Activated CD4-positive, alpha-beta memory T cell treated with anti-CD3 and anti-CD28 coated beads, Interleukin-2, amount 10 ng/mL, durations not matched to agents 7 days and 5 days (primary cell): ENCODE measurements around the gene ZFR. TPM values are rescaled to one million over a fixed set of nuclear protein-coding genes. Genes with fewer than 3 reads are reported as not detected.

ENCODE experiments used
- CTCF ChIA-PET: fragments of 350-600 bp; sonication (Branson Sonifier 250); formaldehyde crosslinking; loops from one replicate; lab custom pipeline; 2021; ENCODE audit warnings: antibody characterized with exemption, inconsistent platforms; lab: Charles Lee
- POLR2A ChIA-PET: fragments of 350-600 bp; sonication (Branson Sonifier 250); formaldehyde crosslinking; loops from one replicate; lab custom pipeline; 2021; ENCODE audit warnings: antibody characterized with exemption; lab: Charles Lee
- DNase-seq: peaks from one replicate; pipeline ENCODE4 v3.0.0-alpha.2; 2020
- H3K27ac Mint-ChIP-seq: one replicate; pipeline ENCODE4 v1.8.0; 2021; ENCODE audit warnings: mild to moderate bottlenecking, mixed read lengths
- H3K27me3 Mint-ChIP-seq: one replicate; pipeline ENCODE4 v1.8.0; 2021; ENCODE audit warnings: mixed read lengths
- H3K36me3 Mint-ChIP-seq: one replicate; pipeline ENCODE4 v1.8.0; 2021; ENCODE audit warnings: low read depth, mixed read lengths
- H3K4me1 Mint-ChIP-seq: one replicate; pipeline ENCODE4 v1.8.0; 2021; ENCODE audit warnings: mixed read lengths
- H3K4me3 Mint-ChIP-seq: one replicate; pipeline ENCODE4 v1.8.0; 2021; ENCODE audit warnings: mild to moderate bottlenecking, mixed read lengths
- H3K9me3 Mint-ChIP-seq: one replicate; pipeline ENCODE4 v1.8.0; 2021; ENCODE audit warnings: mixed read lengths
- total RNA-seq, 2 experiments: library from RNA; stranded (reverse); gene quantifications; one replicate each; pipeline ENCODE4 v1.2.3, GENCODE V29; 2021

ZFR gene
- total RNA-seq, 2 experiments from 2014 or later, result 44.8 to 45.1 TPM

GRCh38 chr5:32392039-32392438, 52.5 kb downstream of the ZFR start:
- CTCF ChIA-PET, result interaction anchor here (0.8 kb wide), 1 partner anchor 198 kb away, joined by 3 read pairs; no protein-coding TSS in a partner anchor
- H3K9me3 Mint-ChIP-seq, result no peaks in the 10 kb centered on the region
- H3K4me1 Mint-ChIP-seq, result peaks cover 10% of the 10 kb centered on the region
- no peaks in the 10 kb centered on the region for H3K27me3 Mint-ChIP-seq
- H3K4me3 Mint-ChIP-seq, result no peak overlapping the region
- H3K27ac Mint-ChIP-seq, result no peak overlapping the region
- DNase-seq, result no peak
- H3K36me3 Mint-ChIP-seq, result peaks cover 68% of the 10 kb centered on the region
- POLR2A ChIA-PET, result interaction anchor here (1.0 kb wide), 1 partner anchor 193 kb away, joined by 4 read pairs; no protein-coding TSS in a partner anchor

- Mint-ChIP-seq H3K36me3 (peaks cover 65% of the 10 kb centered on the region), H3K4me1 (peaks cover 10% of the 10 kb centered on the region), H3K27ac (no peak overlapping the region), H3K4me3 (no peak overlapping the region), H3K27me3 (no peaks in the 10 kb centered on the region), H3K9me3 (no peaks in the 10 kb centered on the region)
- POLR2A ChIA-PET, result no interaction called here
- CTCF ChIA-PET, result no interaction called here
- no peak for DNase-seq
These were observed 53.5 kb downstream of the ZFR start for GRCh38 chr5:32390819-32391591.

- Mint-ChIP-seq H3K4me3 (no peak overlapping the region), H3K4me1 (peaks cover 10% of the 10 kb centered on the region), H3K9me3 (no peaks in the 10 kb centered on the region), H3K27ac (peak overlapping the region; percentile 54), H3K27me3 (no peaks in the 10 kb centered on the region), H3K36me3 (peaks cover 61% of the 10 kb centered on the region)
- ChIA-PET POLR2A (no interaction called here), CTCF (interaction anchor here (0.8 to 2.0 kb wide), 6 partner anchors 9 to 202 kb away, joined by 3 to 8 read pairs (median 4); no protein-coding TSS in a partner anchor)
- no peak for DNase-seq
These were observed 56.0 kb downstream of the ZFR start for GRCh38 chr5:32388432-32389129.

- Mint-ChIP-seq H3K4me1 (peaks cover 10% of the 10 kb centered on the region), H3K9me3 (no peaks in the 10 kb centered on the region), H3K27me3 (no peaks in the 10 kb centered on the region), H3K27ac (no peak overlapping the region), H3K4me3 (no peak overlapping the region), H3K36me3 (peaks cover 63% of the 10 kb centered on the region)
- DNase-seq, result no peak
- ChIA-PET POLR2A (no interaction called here), CTCF (interaction anchor here (0.8 to 2.0 kb wide), 7 partner anchors 9 to 225 kb away, joined by 3 to 8 read pairs (median 3); no protein-coding TSS in a partner anchor)
These were observed 56.7 kb downstream of the ZFR start for GRCh38 chr5:32387841-32388240.

- peaks cover 61% of the 10 kb centered on the region for H3K36me3 Mint-ChIP-seq
- no peaks in the 10 kb centered on the region for H3K9me3 Mint-ChIP-seq
- POLR2A ChIA-PET, result no interaction called here
These were observed 57.3 kb downstream of the ZFR start for GRCh38 chr5:32387211-32387610.

GRCh38 chr5:32384621-32385020, 59.9 kb downstream of the ZFR start:
- CTCF ChIA-PET, result interaction anchor here (1.6 to 2.0 kb wide), 2 partner anchors 19 to 152 kb away, joined by 3 to 4 read pairs; no protein-coding TSS in a partner anchor
- Mint-ChIP-seq H3K9me3 (no peaks in the 10 kb centered on the region), H3K36me3 (peaks cover 58% of the 10 kb centered on the region), H3K27me3 (no peaks in the 10 kb centered on the region), H3K27ac (no peak overlapping the region), H3K4me1 (peaks cover 9% of the 10 kb centered on the region), H3K4me3 (no peak overlapping the region)
- POLR2A ChIA-PET, result interaction anchor here (1.0 kb wide), 1 partner anchor 60 kb away, joined by 3 read pairs; the partner anchor contains the start of gene ZFR
- DNase-seq, result no peak

More at GRCh38 chr5:32387211-32387610, 57.3 kb downstream of the ZFR start:
- CTCF ChIA-PET, result interaction anchor here (0.8 to 2.0 kb wide), 6 partner anchors 8 to 225 kb away, joined by 3 to 8 read pairs (median 4); no protein-coding TSS in a partner anchor
- no peaks in the 10 kb centered on the region for H3K27me3 Mint-ChIP-seq
- no peak for DNase-seq
- no peak overlapping the region for H3K27ac Mint-ChIP-seq
- no peak overlapping the region for H3K4me3 Mint-ChIP-seq
- H3K4me1 Mint-ChIP-seq, result peaks cover 10% of the 10 kb centered on the region

GRCh38 chr5:32383586-32383985, 61.0 kb downstream of the ZFR start:
- H3K4me1 Mint-ChIP-seq, result peaks cover 2% of the 10 kb centered on the region
- H3K27me3 Mint-ChIP-seq, result no peaks in the 10 kb centered on the region

GRCh38 chr5:32383065-32383464, 61.5 kb downstream of the ZFR start:
- no peak for DNase-seq
- H3K27me3 Mint-ChIP-seq, result no peaks in the 10 kb centered on the region
- H3K9me3 Mint-ChIP-seq, result no peaks in the 10 kb centered on the region
- no peak overlapping the region for H3K27ac Mint-ChIP-seq
- ChIA-PET CTCF (interaction anchor here (1.6 to 2.0 kb wide), 3 partner anchors 17 to 207 kb away, joined by 3 to 8 read pairs (median 4); no protein-coding TSS in a partner anchor), POLR2A (no interaction called here)
- peaks cover 51% of the 10 kb centered on the region for H3K36me3 Mint-ChIP-seq
- H3K4me3 Mint-ChIP-seq, result no peak overlapping the region
- no peaks in the 10 kb centered on the region for H3K4me1 Mint-ChIP-seq

More at GRCh38 chr5:32383586-32383985, 61.0 kb downstream of the ZFR start:
- peaks cover 56% of the 10 kb centered on the region for H3K36me3 Mint-ChIP-seq
- no peak overlapping the region for H3K27ac Mint-ChIP-seq
- ChIA-PET POLR2A (interaction anchor here (1.0 kb wide), 1 partner anchor 61 kb away, joined by 3 read pairs; the partner anchor contains the start of gene ZFR), CTCF (interaction anchor here (1.6 to 2.0 kb wide), 2 partner anchors 18 to 151 kb away, joined by 3 to 4 read pairs; no protein-coding TSS in a partner anchor)
- DNase-seq, result no peak
- no peaks in the 10 kb centered on the region for H3K9me3 Mint-ChIP-seq
- H3K4me3 Mint-ChIP-seq, result no peak overlapping the region

GRCh38 chr5:32379421-32379820, 65.1 kb downstream of the ZFR start:
- POLR2A ChIA-PET, result interaction anchor here (0.7 to 1.3 kb wide), 2 partner anchors 14 to 24 kb away, joined by 4 read pairs; no protein-coding TSS in a partner anchor
- Mint-ChIP-seq H3K36me3 (peaks cover 43% of the 10 kb centered on the region), H3K4me3 (no peak overlapping the region), H3K4me1 (no peaks in the 10 kb centered on the region), H3K27me3 (no peaks in the 10 kb centered on the region), H3K27ac (no peak overlapping the region), H3K9me3 (no peaks in the 10 kb centered on the region)
- DNase-seq, result no peak
- CTCF ChIA-PET, result interaction anchor here (0.6 to 1.2 kb wide), 4 partner anchors 9 to 147 kb away, joined by 3 to 5 read pairs (median 4); no protein-coding TSS in a partner anchor

- ChIA-PET CTCF (interaction anchor here (0.9 to 1.2 kb wide), 3 partner anchors 9 to 147 kb away, joined by 3 to 5 read pairs (median 4); no protein-coding TSS in a partner anchor), POLR2A (interaction anchor here (1.3 kb wide), 1 partner anchor 14 kb away, joined by 4 read pairs; no protein-coding TSS in a partner anchor)
- Mint-ChIP-seq H3K27ac (no peak overlapping the region), H3K27me3 (no peaks in the 10 kb centered on the region), H3K9me3 (no peaks in the 10 kb centered on the region), H3K4me3 (no peak overlapping the region), H3K4me1 (no peaks in the 10 kb centered on the region), H3K36me3 (peaks cover 44% of the 10 kb centered on the region)
- no peak for DNase-seq
These were observed 65.6 kb downstream of the ZFR start for GRCh38 chr5:32378966-32379365.

GRCh38 chr5:32369542-32370155, 74.9 kb downstream of the ZFR start:
- CTCF ChIA-PET, result no interaction called here
- H3K36me3 Mint-ChIP-seq, result peaks cover 50% of the 10 kb centered on the region
- no peak for DNase-seq
- H3K4me3 Mint-ChIP-seq, result no peak overlapping the region
- no peaks in the 10 kb centered on the region for H3K4me1 Mint-ChIP-seq
- no peak overlapping the region for H3K27ac Mint-ChIP-seq
- POLR2A ChIA-PET, result no interaction called here
- H3K27me3 Mint-ChIP-seq, result no peaks in the 10 kb centered on the region
- H3K9me3 Mint-ChIP-seq, result no peaks in the 10 kb centered on the region

- no peaks in the 10 kb centered on the region for H3K27me3 Mint-ChIP-seq
- no peak overlapping the region for H3K4me3 Mint-ChIP-seq
- H3K36me3 Mint-ChIP-seq, result peaks cover 50% of the 10 kb centered on the region
- H3K27ac Mint-ChIP-seq, result no peak overlapping the region
- no peaks in the 10 kb centered on the region for H3K4me1 Mint-ChIP-seq
- ChIA-PET POLR2A (no interaction called here), CTCF (interaction anchor here (1.4 kb wide), 1 partner anchor 13 kb away, joined by 5 read pairs; no protein-coding TSS in a partner anchor)
- H3K9me3 Mint-ChIP-seq, result no peaks in the 10 kb centered on the region
- DNase-seq, result no peak
These were observed 75.5 kb downstream of the ZFR start for GRCh38 chr5:32369032-32369431.
